HG03565 (cell line): ENCODE results near the gene ALDOB.

ENCODE experiments used
- ATAC-seq: cut with Tn5 transposase; IDR thresholded peaks from one replicate; pipeline ENCODE4 v1.9.1; 2021; ENCODE audit warnings: mild to moderate bottlenecking, moderate library complexity; ENCODE audit not compliant: unreplicated experiment

ALDOB gene

GRCh38 chr9:101428909-101429308 lies 6.7 kb downstream of the ALDOB start:
- no peak for ATAC-seq

- ATAC-seq: peak; percentile 50
Measured at GRCh38 chr9:101427957-101428655, 7.5 kb downstream of the ALDOB start.

- no peak for ATAC-seq
Measured at GRCh38 chr9:101427358-101427757, 8.2 kb downstream of the ALDOB start.

GRCh38 chr9:101421653-101422065 lies 13.9 kb downstream of the ALDOB start:
- no peak for ATAC-seq

- ATAC-seq: no peak
Measured at GRCh38 chr9:101419863-101420262, 15.7 kb downstream of the ALDOB start.

GRCh38 chr9:101418518-101419430 lies 16.8 kb downstream of the ALDOB start:
- no peak for ATAC-seq

GRCh38 chr9:101417977-101418376 lies 17.6 kb downstream of the ALDOB start:
- ATAC-seq: no peak

- ATAC-seq: no peak
Measured at GRCh38 chr9:101417389-101417788, 18.2 kb downstream of the ALDOB start.

- no peak for ATAC-seq
Measured at GRCh38 chr9:101415578-101415977, 20.0 kb downstream of the ALDOB start.

GRCh38 chr9:101414839-101415238 lies 20.7 kb downstream of the ALDOB start:
- no peak for ATAC-seq

- no peak for ATAC-seq
Measured at GRCh38 chr9:101409079-101409477, 26.5 kb downstream of the ALDOB start.

GRCh38 chr9:101408374-101409078 lies 27.0 kb downstream of the ALDOB start:
- no peak for ATAC-seq

GRCh38 chr9:101403516-101404285 lies 31.9 kb downstream of the ALDOB start:
- no peak for ATAC-seq

GRCh38 chr9:101400120-101400519 lies 35.5 kb downstream of the ALDOB start:
- ATAC-seq: no peak

GRCh38 chr9:101399643-101399970 lies 36.0 kb downstream of the ALDOB start:
- no peak for ATAC-seq

GRCh38 chr9:101398930-101399642 lies 36.5 kb downstream of the ALDOB start:
- ATAC-seq: no peak

GRCh38 chr9:101398068-101398929 lies 37.3 kb downstream of the ALDOB start, which contains the start of the genes MRPL50 and ZNF189:
Gene MRPL50, minus strand, starts transcription at chr9:101398618. Its CDS starts 26 bp downstream, at chr9:101398592.
Gene ZNF189, plus strand, starts transcription at chr9:101398851. Its CDS starts 306 bp downstream, at chr9:101399157.
- peak; percentile 98 for ATAC-seq

- no peak for ATAC-seq
Measured at GRCh38 chr9:101397746-101398067, 37.9 kb downstream of the ALDOB start.

GRCh38 chr9:101394687-101395086 lies 40.9 kb downstream of the ALDOB start:
- no peak for ATAC-seq
